Measurements from ENCODE around the gene ABHD6.

Gene ABHD6

DNA sequence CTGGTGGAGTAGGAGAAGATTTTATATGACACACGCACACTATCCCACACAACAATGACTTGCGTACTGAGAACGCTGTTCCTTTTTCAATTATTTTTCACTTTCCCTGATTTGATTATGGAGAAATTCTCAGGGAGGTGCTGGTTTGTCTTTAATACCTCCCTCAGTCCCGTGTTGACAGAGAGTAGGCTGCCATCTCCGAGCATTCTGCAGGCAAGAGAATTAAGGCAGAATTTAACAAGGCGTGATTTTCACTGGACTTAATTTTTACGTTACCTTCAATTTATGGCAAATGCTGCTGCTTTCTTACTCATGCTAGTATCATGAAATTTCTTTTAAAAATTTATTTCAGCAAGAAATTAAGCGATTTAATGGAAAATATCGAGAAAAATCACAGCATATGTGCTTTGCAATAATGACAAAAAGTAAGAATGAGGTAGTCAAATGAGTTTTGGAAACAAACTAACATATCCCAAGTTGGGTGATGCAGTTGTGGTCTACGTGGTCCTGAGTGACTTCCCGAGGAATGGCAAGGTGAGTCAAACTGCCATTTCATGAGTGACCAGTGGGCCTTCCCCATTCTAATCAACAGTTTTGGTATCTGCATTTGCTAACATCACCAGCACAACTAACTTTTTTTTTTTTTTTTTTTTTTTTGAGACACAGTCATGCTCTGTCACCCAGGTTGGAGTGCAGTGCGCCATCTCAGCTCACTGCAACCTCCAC lies 43.7 kb upstream of the ABHD6 start (continued):
- no peak for TF ChIP-seq ZNF571 (tag by site-specific recombination; IDR thresholded peaks at IDR 0.05)

DNA sequence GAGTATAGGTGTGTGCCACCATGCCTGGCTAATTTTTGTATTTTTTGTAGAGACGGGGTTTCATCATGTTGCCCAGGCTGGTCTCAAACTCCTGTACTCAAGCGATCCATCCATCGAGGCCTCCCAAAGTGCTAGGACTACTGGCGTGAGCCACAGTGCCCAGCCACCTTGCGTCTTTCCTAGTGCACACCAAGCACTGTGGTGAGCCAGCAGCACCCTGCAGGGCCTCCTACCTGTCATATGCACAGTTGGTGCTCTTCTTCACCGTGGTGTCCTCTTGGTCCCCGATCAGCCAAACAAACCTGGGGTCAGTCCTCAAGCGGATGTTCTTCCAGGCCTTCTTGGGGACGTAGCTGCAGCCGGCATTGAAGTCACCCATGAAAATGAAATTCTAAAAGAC lies 40.0 kb upstream of the ABHD6 start:
- Histone ChIP-seq H3K9me3 (ENCODE audit: control insufficient read depth, insufficient read depth, low read depth, low read length) (no peaks in the 10 kb centered on the region), H3K36me3 (ENCODE audit: control insufficient read depth in 2 of 2, insufficient read depth in 1 of 2, low read length in 2 of 2) (no peaks in the 10 kb centered on the region), H3K4me3 (ENCODE audit: low read depth, low read length) (no peak overlapping the region), H3K4me1 (ENCODE audit: control insufficient read depth, insufficient read depth, low read length) (no peaks in the 10 kb centered on the region), H3K27ac (ENCODE audit: extremely low read depth, low read depth, low read length) (no peak overlapping the region)
- POLR2A ChIA-PET = no interaction called here
- TF ChIP-seq, protein P1, sequence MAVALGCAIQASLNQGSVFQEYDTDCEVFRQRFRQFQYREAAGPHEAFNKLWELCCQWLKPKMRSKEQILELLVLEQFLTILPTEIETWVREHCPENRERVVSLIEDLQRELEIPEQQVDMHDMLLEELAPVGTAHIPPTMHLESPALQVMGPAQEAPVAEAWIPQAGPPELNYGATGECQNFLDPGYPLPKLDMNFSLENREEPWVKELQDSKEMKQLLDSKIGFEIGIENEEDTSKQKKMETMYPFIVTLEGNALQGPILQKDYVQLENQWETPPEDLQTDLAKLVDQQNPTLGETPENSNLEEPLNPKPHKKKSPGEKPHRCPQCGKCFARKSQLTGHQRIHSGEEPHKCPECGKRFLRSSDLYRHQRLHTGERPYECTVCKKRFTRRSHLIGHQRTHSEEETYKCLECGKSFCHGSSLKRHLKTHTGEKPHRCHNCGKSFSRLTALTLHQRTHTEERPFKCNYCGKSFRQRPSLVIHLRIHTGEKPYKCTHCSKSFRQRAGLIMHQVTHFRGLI (tag by site-specific recombination; IDR thresholded peaks at IDR 0.05) = no peak
- TF ChIP-seq, protein P2, sequence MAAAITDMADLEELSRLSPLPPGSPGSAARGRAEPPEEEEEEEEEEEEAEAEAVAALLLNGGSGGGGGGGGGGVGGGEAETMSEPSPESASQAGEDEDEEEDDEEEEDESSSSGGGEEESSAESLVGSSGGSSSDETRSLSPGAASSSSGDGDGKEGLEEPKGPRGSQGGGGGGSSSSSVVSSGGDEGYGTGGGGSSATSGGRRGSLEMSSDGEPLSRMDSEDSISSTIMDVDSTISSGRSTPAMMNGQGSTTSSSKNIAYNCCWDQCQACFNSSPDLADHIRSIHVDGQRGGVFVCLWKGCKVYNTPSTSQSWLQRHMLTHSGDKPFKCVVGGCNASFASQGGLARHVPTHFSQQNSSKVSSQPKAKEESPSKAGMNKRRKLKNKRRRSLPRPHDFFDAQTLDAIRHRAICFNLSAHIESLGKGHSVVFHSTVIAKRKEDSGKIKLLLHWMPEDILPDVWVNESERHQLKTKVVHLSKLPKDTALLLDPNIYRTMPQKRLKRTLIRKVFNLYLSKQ (tag by site-specific recombination; IDR thresholded peaks at IDR 0.05; ENCODE audit: borderline replicate concordance) = no peak
- TF ChIP-seq ZNF350 (tag by site-specific recombination; IDR thresholded peaks at IDR 0.05) (no peak), ZNF629 (tag by site-specific recombination; IDR thresholded peaks at IDR 0.05) (no peak), ZNF223 (tag by site-specific recombination; IDR thresholded peaks at IDR 0.05) (no peak), ZNF777 (tag by site-specific recombination; IDR thresholded peaks at IDR 0.05; ENCODE audit: borderline replicate concordance) (no peak), ZNF423 (tag by site-specific recombination; IDR thresholded peaks at IDR 0.05) (no peak), ZNF585B (tag by site-specific recombination; IDR thresholded peaks at IDR 0.05) (no peak), ZNF174 (tag by site-specific recombination; IDR thresholded peaks at IDR 0.05) (no peak), GLI4 (tag by site-specific recombination; IDR thresholded peaks at IDR 0.05) (no peak), ZXDB (tag by site-specific recombination; IDR thresholded peaks at IDR 0.05) (no peak), ZNF169 (tag by site-specific recombination; IDR thresholded peaks at IDR 0.05) (no peak), IKZF3 (tag by site-specific recombination; IDR thresholded peaks at IDR 0.05) (no peak), HOXD13 (CRISPR knock-in tag; IDR thresholded peaks at IDR 0.05; ENCODE audit: borderline replicate concordance) (no peak), ZNF658 (tag by site-specific recombination; IDR thresholded peaks at IDR 0.05) (no peak), ZNF529 (tag by site-specific recombination; IDR thresholded peaks at IDR 0.05; ENCODE audit: insufficient replicate concordance) (no peak), ZNF544 (tag by site-specific recombination; IDR thresholded peaks at IDR 0.05) (no peak)
- TF ChIP-seq, protein P3, sequence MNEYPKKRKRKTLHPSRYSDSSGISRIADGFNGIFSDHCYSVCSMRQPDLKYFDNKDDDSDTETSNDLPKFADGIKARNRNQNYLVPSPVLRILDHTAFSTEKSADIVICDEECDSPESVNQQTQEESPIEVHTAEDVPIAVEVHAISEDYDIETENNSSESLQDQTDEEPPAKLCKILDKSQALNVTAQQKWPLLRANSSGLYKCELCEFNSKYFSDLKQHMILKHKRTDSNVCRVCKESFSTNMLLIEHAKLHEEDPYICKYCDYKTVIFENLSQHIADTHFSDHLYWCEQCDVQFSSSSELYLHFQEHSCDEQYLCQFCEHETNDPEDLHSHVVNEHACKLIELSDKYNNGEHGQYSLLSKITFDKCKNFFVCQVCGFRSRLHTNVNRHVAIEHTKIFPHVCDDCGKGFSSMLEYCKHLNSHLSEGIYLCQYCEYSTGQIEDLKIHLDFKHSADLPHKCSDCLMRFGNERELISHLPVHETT (tag by site-specific recombination; IDR thresholded peaks at IDR 0.05) = no peak
- TF ChIP-seq, protein P4, sequence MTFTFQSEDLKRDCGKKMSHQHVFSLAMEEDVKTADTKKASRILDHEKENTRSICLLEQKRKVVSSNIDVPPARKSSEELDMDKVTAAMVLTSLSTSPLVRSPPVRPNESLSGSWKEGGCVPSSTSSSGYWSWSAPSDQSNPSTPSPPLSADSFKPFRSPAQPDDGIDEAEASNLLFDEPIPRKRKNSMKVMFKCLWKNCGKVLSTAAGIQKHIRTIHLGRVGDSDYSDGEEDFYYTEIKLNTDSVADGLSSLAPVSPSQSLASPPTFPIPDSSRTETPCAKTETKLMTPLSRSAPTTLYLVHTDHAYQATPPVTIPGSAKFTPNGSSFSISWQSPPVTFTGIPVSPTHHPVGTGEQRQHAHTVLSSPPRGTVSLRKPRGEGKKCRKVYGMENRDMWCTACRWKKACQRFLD (tag by site-specific recombination; IDR thresholded peaks at IDR 0.05) = no peak
- TF ChIP-seq, protein P5, sequence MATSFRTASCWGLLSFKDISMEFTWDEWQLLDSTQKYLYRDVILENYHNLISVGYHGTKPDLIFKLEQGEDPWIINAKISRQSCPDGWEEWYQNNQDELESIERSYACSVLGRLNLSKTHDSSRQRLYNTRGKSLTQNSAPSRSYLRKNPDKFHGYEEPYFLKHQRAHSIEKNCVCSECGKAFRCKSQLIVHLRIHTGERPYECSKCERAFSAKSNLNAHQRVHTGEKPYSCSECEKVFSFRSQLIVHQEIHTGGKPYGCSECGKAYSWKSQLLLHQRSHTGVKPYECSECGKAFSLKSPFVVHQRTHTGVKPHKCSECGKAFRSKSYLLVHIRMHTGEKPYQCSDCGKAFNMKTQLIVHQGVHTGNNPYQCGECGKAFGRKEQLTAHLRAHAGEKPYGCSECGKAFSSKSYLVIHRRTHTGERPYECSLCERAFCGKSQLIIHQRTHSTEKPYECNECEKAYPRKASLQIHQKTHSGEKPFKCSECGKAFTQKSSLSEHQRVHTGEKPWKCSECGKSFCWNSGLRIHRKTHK (tag by site-specific recombination; IDR thresholded peaks at IDR 0.05) = no peak
- CTCF ChIA-PET = interaction anchor here (1.8 kb wide), 1 partner anchor 20 kb away, joined by 4 read pairs; no protein-coding TSS in a partner anchor

All from HEK293 (cell line).